Measurements from ENCODE around the gene PEPD.

PEPD gene

DNA sequence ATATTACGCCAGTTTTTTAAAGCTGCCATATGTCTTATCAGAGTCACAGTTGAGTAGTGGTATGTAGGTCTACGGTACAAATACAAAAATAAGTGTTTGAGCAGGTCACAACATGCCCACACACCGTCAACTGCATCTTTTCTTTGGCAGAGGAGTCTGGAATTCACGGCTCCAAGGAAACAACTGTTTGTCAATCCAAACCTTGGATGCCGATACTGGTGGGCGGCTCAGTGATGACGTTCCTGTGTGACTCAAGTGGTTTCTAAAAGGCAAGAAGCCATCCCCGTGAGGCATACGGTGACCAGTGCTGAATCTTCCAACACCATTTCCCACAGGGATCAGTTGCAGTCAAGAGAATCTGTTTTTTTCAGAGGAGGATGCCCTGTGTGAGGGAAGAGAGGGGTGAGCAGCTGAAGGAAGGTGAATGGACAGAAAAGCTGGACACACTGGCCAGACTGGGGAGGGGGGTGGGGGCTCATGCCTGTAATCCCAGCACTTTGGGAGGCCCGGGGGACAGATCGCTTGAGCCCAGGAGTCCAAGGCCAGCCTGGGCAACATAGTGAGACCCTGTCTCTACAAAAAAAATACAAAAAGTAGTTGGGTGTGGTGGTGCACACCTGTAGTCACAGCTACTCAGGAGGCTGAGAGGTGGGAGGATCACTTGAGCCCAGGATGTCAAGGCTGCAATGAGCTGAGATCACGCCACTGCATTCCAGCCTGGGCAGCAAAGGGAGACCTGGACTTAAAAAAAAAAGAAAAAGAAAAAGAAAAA is 170.9 kb downstream of the PEPD start:
- H3K4me3 ChIP-seq (IDR thresholded peaks at IDR 0.05; ENCODE audit: insufficient read depth, low read depth, low read length) = no peak overlapping the region
- no peak overlapping the region for H3K4me2 ChIP-seq
- no peaks in the 10 kb centered on the region for H4K20me1 ChIP-seq (ENCODE audit: insufficient read depth)
- no peaks in the 10 kb centered on the region for H3K79me2 ChIP-seq (ENCODE audit: insufficient read depth, low read depth)
- H3K36me3 ChIP-seq (ENCODE audit: insufficient read depth) = no peaks in the 10 kb centered on the region
- no peak overlapping the region for H3K27ac ChIP-seq
- H3K27me3 ChIP-seq (ENCODE audit: insufficient read depth, low read depth) = no peaks in the 10 kb centered on the region
- no peak overlapping the region for H3K9ac ChIP-seq
- H2AFZ ChIP-seq (ENCODE audit: low read depth) = no peak overlapping the region
- H3K4me1 ChIP-seq (ENCODE audit: low read depth, poor library complexity, severe bottlenecking) = no peaks in the 10 kb centered on the region
- no peak for TF ChIP-seq CTCF (conservative IDR thresholded peaks at IDR 0.05; ENCODE audit: low read depth, low read length)

GRCh38 chr19:33349319-33350289 is 172.0 kb downstream of the PEPD start:
- H3K4me3 ChIP-seq (IDR thresholded peaks at IDR 0.05; ENCODE audit: insufficient read depth, low read depth, low read length) = no peak overlapping the region
- no peak overlapping the region for H2AFZ ChIP-seq (ENCODE audit: low read depth)
- H3K9ac ChIP-seq = no peak overlapping the region
- H3K27ac ChIP-seq = no peak overlapping the region
- H3K4me1 ChIP-seq (ENCODE audit: low read depth, poor library complexity, severe bottlenecking) = no peaks in the 10 kb centered on the region
- no peaks in the 10 kb centered on the region for H3K36me3 ChIP-seq (ENCODE audit: insufficient read depth)
- TF ChIP-seq CTCF (conservative IDR thresholded peaks at IDR 0.05; ENCODE audit: low read depth, low read length) = no peak
- H3K4me2 ChIP-seq = no peak overlapping the region
- no peaks in the 10 kb centered on the region for H3K27me3 ChIP-seq (ENCODE audit: insufficient read depth, low read depth)
- H4K20me1 ChIP-seq (ENCODE audit: insufficient read depth) = no peaks in the 10 kb centered on the region
- no peaks in the 10 kb centered on the region for H3K79me2 ChIP-seq (ENCODE audit: insufficient read depth, low read depth)

DNA sequence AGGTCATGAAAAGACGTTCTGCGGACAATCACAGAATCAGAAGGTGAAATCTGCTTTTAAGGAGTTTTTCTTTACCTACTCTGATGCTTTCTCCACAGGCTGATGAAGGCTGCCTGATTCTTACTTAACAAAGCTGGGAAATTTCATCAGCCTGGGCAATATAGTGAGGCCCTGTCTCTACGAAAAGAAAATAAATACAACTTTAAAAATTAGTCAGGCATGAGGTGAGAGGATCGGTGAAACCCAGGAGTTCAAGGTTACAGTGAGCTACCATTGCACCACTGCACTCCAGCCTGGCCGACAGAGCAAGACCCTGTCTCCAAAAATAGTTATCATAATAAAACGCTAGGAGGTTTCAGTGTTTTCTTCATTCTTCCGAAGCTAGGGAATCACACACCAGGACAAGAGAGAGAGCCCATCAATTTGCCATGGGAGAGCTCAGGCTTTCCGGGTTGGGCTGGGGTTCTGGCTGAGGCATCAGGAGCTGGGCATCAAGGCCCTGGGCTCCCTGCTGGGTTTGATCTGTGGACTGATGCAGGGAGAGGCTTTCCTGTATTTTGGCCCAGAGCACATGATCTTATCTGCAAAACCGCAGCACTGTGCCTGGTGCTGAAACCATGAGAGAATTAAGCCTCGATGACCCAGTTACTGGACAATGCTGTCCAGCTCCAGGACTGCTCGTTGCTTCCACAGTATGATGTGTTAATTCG is 173.1 kb downstream of the PEPD start:
- H3K4me1 ChIP-seq (ENCODE audit: low read depth, poor library complexity, severe bottlenecking) = no peaks in the 10 kb centered on the region

More for the DNA sequence above, 173.1 kb downstream of the PEPD start:
- no peak overlapping the region for H2AFZ ChIP-seq (ENCODE audit: low read depth)
- no peaks in the 10 kb centered on the region for H3K79me2 ChIP-seq (ENCODE audit: insufficient read depth, low read depth)
- H3K4me3 ChIP-seq (IDR thresholded peaks at IDR 0.05; ENCODE audit: insufficient read depth, low read depth, low read length) = no peak overlapping the region
- TF ChIP-seq CTCF (conservative IDR thresholded peaks at IDR 0.05; ENCODE audit: low read depth, low read length) = no peak
- no peaks in the 10 kb centered on the region for H3K27me3 ChIP-seq (ENCODE audit: insufficient read depth, low read depth)
- no peaks in the 10 kb centered on the region for H3K36me3 ChIP-seq (ENCODE audit: insufficient read depth)
- H3K4me2 ChIP-seq = no peak overlapping the region
- H3K9ac ChIP-seq = no peak overlapping the region
- H3K27ac ChIP-seq = no peak overlapping the region
- no peaks in the 10 kb centered on the region for H4K20me1 ChIP-seq (ENCODE audit: insufficient read depth)
